Hepatocyte (in vitro differentiated cells): Measurements from ENCODE around the gene NECAB3.

Source experiments
- EZH2 ChIP-seq: fragments of 200-600 bp; sonication (generic); IDR thresholded peaks from 2 replicates; pipeline ENCODE4 v1.6.1; 2016; ENCODE audit warnings: antibody characterized with exemption, mild to moderate bottlenecking, borderline replicate concordance
- TF ChIP-seq, protein P1 (sequence below): fragments of 200-600 bp; sonication (generic); IDR thresholded peaks from 2 replicates; pipeline ENCODE4 v1.5.1; 2016; ENCODE audit warnings: antibody characterized with exemption, mild to moderate bottlenecking; ENCODE audit not compliant: poor library complexity

DNA sequence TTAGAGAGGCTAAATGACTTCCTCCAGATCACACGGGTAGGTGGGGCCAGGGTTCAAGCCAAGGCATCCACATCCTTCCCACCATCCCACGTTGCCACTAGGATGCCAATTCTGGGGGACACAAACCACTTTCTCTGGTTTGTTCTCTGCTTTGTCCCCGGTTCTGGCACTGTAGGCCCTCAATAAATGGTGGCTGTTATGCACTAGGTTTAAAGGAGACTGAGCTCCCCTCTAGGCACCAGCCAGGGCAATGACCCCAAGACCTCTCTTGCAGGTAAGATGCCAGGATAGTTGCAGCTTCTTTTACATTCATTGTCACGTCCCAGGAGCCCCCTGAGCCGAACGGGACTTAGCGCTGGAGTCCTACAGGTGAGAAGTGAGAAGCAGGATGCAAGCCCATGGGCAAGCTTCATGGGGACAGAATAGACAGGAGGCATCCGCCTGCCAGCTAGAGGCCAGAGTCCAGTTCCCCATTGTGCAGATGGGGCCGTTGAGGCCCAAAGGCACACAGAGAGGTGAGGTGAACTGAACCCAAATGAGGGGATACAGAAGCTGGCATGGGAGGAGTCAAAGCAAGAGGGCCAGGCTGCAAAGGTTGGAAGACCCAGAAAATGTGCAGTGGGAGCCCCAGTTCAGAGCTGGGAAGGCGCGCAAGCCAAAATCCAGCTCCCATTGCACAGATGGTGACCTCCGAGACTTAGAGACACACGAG is 45.2 kb upstream of the NECAB3 start:
- TF ChIP-seq, protein P1, sequence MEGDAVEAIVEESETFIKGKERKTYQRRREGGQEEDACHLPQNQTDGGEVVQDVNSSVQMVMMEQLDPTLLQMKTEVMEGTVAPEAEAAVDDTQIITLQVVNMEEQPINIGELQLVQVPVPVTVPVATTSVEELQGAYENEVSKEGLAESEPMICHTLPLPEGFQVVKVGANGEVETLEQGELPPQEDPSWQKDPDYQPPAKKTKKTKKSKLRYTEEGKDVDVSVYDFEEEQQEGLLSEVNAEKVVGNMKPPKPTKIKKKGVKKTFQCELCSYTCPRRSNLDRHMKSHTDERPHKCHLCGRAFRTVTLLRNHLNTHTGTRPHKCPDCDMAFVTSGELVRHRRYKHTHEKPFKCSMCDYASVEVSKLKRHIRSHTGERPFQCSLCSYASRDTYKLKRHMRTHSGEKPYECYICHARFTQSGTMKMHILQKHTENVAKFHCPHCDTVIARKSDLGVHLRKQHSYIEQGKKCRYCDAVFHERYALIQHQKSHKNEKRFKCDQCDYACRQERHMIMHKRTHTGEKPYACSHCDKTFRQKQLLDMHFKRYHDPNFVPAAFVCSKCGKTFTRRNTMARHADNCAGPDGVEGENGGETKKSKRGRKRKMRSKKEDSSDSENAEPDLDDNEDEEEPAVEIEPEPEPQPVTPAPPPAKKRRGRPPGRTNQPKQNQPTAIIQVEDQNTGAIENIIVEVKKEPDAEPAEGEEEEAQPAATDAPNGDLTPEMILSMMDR, result no peak
- TF ChIP-seq EZH2, result no peak
